K562 (cell line): ENCODE results near the gene DAPK3. TPM values are rescaled to one million over a fixed set of nuclear protein-coding genes. Genes with fewer than 3 reads are reported as not detected.

Experiments used
- BRD4 ChIP-seq: fragments of 200-600 bp; sonication (generic); IDR thresholded peaks from 2 replicates; pipeline ENCODE4 v1.6.1; 2017; ENCODE audit warnings: inconsistent platforms
- CCAR2 ChIP-seq: fragments of 200-400 bp; formaldehyde crosslinking; IDR thresholded peaks from 2 replicates; pipeline ENCODE4 v1.6.1; 2017; ENCODE audit warnings: mild to moderate bottlenecking, low read depth, low read length
- EWSR1 ChIP-seq: fragments of 450-650 bp; IDR thresholded peaks from 2 replicates; pipeline ENCODE4 v1.6.1; 2018; ENCODE audit warnings: borderline replicate concordance, mild to moderate bottlenecking, low read depth, moderate library complexity; ENCODE audit not compliant: partially characterized antibody
- MAFF ChIP-seq: IDR thresholded peaks from 2 replicates; pipeline ENCODE4 v1.6.1; 2012; ENCODE audit warnings: low read length, improper control_type of control experiment
- MGA ChIP-seq: fragments of 450-650 bp; IDR thresholded peaks from 2 replicates; pipeline ENCODE4 v1.6.1; 2016; ENCODE audit warnings: mild to moderate bottlenecking, moderate library complexity
- MTF1 ChIP-seq: fragments of 250-450 bp; sonication (Bioruptor Pico); IDR thresholded peaks from 2 replicates; pipeline ENCODE4 v1.9.0; 2021; ENCODE audit warnings: moderate library complexity, mild to moderate bottlenecking, inconsistent platforms, borderline replicate concordance
- NR1H2 ChIP-seq: sonication (generic); formaldehyde crosslinking; IDR thresholded peaks from 2 replicates; pipeline ENCODE4 v1.4.0; 2020; ENCODE audit warnings: mild to moderate bottlenecking, missing genetic modification reagents
- NR4A1 ChIP-seq, 2 experiments: fragments of 250-450 bp in 1 of 2; fragments of 450-650 bp in 1 of 2; sonication (Bioruptor Pico) in 1 of 2; IDR thresholded peaks; 2 replicates each; pipeline versions ENCODE4 v1.4.0 to v1.6.1; 2016 to 2020; ENCODE audit warnings: mild to moderate bottlenecking in 2 of 2, missing compliant biosample characterization in 1 of 2, missing genetic modification characterization in 1 of 2, moderate library complexity in 1 of 2
- PCBP1 ChIP-seq: fragments of 200-400 bp; formaldehyde crosslinking; IDR thresholded peaks from 2 replicates; pipeline ENCODE4 v1.6.1; 2018; ENCODE audit warnings: mild to moderate bottlenecking, low read depth, low read length; ENCODE audit not compliant: poor library complexity, severe bottlenecking
- PHB ChIP-seq: fragments of 250-450 bp; sonication (Bioruptor Pico); IDR thresholded peaks from 2 replicates; pipeline ENCODE4 v1.5.0; 2021
- RBM22 ChIP-seq: fragments of 200-400 bp; formaldehyde crosslinking; IDR thresholded peaks from 2 replicates; pipeline ENCODE4 v1.6.1; 2018; ENCODE audit warnings: low read length, low read depth; ENCODE audit not compliant: poor library complexity, severe bottlenecking
- TAF1 ChIP-seq: IDR thresholded peaks from 2 replicates; pipeline ENCODE4 v1.6.1; 2011; ENCODE audit warnings: mild to moderate bottlenecking, low read length, moderate library complexity; ENCODE audit not compliant: insufficient read depth, control insufficient read depth, severe bottlenecking; ENCODE audit errors: extremely low read depth
- polyA plus RNA-seq, 8 experiments: library from polyadenylated mRNA; depleted of rRNA in 4 of 8; stranded (reverse) in 5 of 8; unstranded in 3 of 8; fragments of >200 nt; fragmentation: Nextera tagmentation in 2 of 8; fragmentation: Illumina TruSeq in 1 of 8; extraction: Ambion mirVana in 2 of 8; extraction: Trizol in 1 of 8; gene quantifications; 2 replicates each; pipeline versions ENCODE4 v1.2.1 to v1.2.3, GENCODE V29; 2011 to 2014; ENCODE audit warnings: inconsistent platforms in 1 of 8, missing spikeins in 1 of 8
- total RNA-seq, 7 experiments: library from RNA; depleted of rRNA in 6 of 7; stranded (reverse); fragments of >200 nt in 6 of 7; fragmentation: Illumina TruSeq in 2 of 7; extraction: Trizol in 2 of 7; gene quantifications; 2 replicates each; pipeline versions ENCODE4 v1.2.1 to v1.2.3, GENCODE V29; 2011 to 2021; ENCODE audit warnings: low replicate concordance in 1 of 7

The DAPK3 gene
- total and polyA plus RNA-seq, 9 of the 15 experiments (the other 6 are each of a cell fraction or from before 2014, with no cell fraction given): 0.14 to 63.4 (median 25.0) TPM

- no peak for TF ChIP-seq PHB (CRISPR knock-in tag)
- no peak for TF ChIP-seq MTF1
- TF ChIP-seq NR1H2 (CRISPR knock-in tag): no peak
- TF ChIP-seq EWSR1: no peak
- TF ChIP-seq TAF1: no peak
- no peak for TF ChIP-seq CCAR2
- no peak for TF ChIP-seq MAFF
- peak; percentile 69 for TF ChIP-seq PCBP1
- no peak for TF ChIP-seq MGA
- peak; percentile 86 for TF ChIP-seq RBM22
- TF ChIP-seq NR4A1 (CRISPR knock-in tag; IDR thresholded peaks at IDR 0.05): no peak
- TF ChIP-seq NR4A1 (tag; IDR thresholded peaks at IDR 0.05): no peak
- TF ChIP-seq BRD4: no peak
Measured at GRCh38 chr19:3980353-3981251, 9.7 kb upstream of the DAPK3 start (continued).
